GM23338 (cell line): Measurements from ENCODE around the gene PANK1.

Source experiments
- CREB1 ChIP-seq: fragments of 250-450 bp; sonication (Bioruptor Pico); IDR thresholded peaks from 2 replicates; pipeline ENCODE4 v1.5.0; 2020; ENCODE audit warnings: low read depth, mild to moderate bottlenecking, moderate library complexity
- JUNB ChIP-seq: IDR thresholded peaks from one replicate; pipeline ENCODE4 v1.6.1; 2016; ENCODE audit warnings: antibody characterized with exemption; ENCODE audit not compliant: unreplicated experiment
- POLR2AphosphoS5 ChIP-seq: IDR thresholded peaks from 2 replicates; pipeline ENCODE4 v1.6.1; 2016; ENCODE audit warnings: antibody characterized with exemption, low read depth
- TF ChIP-seq, protein P1 (sequence below), 2 experiments: fragments of 200-600 bp in 1 of 2; sonication (generic) in 1 of 2; conservative IDR thresholded peaks; 2 replicates each; pipeline versions ENCODE4 v1.5.1 to v1.6.1; 2016 to 2017; ENCODE audit warnings: antibody characterized with exemption in 2 of 2, low read depth in 2 of 2, mild to moderate bottlenecking in 2 of 2, moderate library complexity in 1 of 2

DNA sequence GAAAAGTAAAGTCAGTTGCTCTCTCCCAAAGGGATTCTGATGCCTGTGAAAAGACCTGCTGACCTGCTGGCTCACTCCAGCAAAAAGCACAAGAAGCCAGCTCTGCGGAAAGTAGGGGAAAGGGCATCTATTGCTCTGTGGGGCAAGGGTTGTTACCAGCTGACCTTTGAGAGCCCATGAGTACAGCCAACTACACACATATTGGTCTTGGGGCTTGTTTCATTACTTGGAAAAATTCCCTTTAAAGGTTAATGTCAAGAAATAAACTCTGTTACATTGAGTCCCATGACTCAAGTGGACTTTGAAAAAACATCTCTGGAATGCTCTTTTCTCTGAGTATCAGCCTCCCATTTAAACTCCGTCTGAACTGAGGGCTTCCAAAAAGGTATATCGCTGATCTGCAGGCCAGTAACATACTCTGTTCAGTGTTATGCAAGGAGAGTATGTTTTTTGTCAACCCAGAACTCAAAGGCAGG is 53.2 kb downstream of the PANK1 start:
- no peak for TF ChIP-seq CREB1 (CRISPR knock-in tag)
- TF ChIP-seq, protein P1, sequence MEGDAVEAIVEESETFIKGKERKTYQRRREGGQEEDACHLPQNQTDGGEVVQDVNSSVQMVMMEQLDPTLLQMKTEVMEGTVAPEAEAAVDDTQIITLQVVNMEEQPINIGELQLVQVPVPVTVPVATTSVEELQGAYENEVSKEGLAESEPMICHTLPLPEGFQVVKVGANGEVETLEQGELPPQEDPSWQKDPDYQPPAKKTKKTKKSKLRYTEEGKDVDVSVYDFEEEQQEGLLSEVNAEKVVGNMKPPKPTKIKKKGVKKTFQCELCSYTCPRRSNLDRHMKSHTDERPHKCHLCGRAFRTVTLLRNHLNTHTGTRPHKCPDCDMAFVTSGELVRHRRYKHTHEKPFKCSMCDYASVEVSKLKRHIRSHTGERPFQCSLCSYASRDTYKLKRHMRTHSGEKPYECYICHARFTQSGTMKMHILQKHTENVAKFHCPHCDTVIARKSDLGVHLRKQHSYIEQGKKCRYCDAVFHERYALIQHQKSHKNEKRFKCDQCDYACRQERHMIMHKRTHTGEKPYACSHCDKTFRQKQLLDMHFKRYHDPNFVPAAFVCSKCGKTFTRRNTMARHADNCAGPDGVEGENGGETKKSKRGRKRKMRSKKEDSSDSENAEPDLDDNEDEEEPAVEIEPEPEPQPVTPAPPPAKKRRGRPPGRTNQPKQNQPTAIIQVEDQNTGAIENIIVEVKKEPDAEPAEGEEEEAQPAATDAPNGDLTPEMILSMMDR (conservative IDR thresholded peaks at IDR 0.05; ENCODE audit: low read depth in 2 of 2) = no peak
- TF ChIP-seq POLR2AphosphoS5 = no peak
- no peak for TF ChIP-seq JUNB
